GM21723 (cell line): ENCODE results near the gene SEC23A.
"Not testable (repeated sequence)": the region's sequence is repeated elsewhere in the genome, so short reads cannot be mapped to it uniquely, and the experiment has no call there.

Experiments used
- ATAC-seq: cut with Tn5 transposase; IDR thresholded peaks from one replicate; pipeline ENCODE4 v1.9.1; 2021; ENCODE audit warnings: mild to moderate bottlenecking, moderate library complexity; ENCODE audit not compliant: unreplicated experiment

Gene SEC23A

DNA sequence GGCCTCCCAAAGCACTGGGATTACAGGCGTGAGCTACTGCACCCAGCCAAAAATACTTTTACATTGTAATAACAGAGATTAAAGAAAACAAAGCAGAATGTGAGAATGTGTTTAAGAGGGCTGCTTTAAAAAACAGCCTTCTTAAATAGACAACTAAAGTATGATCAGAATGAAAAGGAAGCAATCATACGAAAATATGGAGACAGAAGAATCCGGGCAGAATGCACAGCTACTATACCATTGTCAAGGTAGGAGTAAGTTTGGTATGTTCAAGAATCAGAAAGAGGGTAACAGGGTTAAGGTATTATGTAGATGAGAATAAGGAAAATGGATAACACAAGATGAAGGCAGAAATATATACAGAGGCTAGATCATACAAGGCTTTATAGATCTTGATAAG is 8.5 kb downstream of the SEC23A start:
- ATAC-seq: no peak

DNA sequence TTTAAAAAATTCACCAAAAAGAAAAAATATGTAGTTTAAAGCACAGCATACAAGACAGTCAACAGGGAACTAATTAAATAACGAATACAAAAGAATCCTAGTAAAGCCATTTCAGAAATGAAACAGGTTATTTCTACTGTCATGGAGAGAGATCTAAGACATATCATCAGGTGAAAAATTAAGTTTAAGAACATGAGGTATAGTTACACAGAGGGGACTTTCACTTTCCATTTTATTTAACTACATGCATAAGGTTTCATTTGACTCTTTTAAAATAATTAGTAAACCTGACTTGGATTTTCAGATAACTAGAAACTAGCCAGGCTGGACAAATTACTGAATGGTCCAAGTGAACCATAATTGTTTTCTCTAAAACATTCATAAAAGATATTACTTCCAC is 11.3 kb downstream of the SEC23A start:
- ATAC-seq: no peak

DNA sequence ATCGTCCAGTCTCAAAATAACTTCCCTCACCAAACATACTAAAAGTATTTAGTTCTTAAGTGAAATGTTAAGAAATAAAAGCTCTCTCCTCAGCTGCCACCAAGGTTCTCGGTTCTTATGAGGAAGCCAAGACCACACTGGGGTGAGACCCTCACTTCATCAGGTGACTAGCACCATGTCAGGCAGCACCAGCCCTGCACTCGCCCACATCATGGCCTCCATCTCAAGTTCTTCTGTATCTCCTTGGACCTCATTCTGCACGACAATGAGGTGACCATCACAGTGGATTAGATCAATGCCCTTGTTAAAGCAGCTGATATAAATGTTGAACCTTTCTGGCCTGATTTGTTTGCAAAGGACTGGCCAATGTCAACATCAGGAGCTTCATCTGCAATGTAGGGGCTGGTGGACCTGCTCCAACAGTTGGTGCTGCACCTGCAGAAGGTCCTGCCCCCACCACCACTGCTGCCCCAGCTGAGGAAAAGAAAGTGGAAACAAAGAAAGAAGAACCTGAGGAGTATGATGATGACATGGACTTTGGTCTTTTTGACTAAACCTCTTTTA is 12.4 kb downstream of the SEC23A start:
- ATAC-seq: no peak

DNA sequence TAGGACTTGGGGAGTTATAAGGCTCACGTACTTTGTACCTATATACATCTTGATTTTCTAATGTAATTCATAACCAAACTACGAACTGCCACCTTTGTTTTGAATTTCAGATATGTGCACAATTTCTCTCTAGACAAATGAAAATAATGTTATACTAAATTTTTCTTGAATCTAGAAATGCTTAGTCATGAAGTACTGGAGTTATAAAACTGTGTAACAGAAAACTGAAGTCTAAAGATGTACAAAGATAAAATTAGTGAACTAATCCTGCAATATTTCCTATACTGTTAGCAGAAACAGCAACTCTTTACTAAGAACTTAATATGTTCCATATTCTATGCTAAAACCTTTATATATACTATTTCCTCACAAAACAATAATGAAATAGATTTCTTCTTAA is 15.5 kb downstream of the SEC23A start:
- no peak for ATAC-seq

DNA sequence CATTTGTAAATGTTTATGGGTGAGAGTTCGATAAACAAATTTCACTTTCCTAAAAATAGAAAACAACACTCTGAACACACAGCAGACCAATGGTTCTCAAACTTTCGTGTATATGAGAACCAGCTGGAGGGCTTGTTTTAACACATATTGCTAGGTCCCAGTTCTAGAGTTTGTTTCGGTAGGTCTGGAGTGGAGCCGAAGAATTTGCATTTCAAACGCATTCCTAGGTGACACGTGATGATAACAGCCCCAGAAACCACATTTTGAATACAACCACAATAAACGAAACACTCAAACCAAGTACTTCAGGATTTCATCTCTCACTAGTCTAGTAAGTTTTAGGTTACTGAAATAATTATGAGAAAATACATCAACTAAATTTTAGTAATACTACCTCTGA is 17.1 kb downstream of the SEC23A start:
- no peak for ATAC-seq

DNA sequence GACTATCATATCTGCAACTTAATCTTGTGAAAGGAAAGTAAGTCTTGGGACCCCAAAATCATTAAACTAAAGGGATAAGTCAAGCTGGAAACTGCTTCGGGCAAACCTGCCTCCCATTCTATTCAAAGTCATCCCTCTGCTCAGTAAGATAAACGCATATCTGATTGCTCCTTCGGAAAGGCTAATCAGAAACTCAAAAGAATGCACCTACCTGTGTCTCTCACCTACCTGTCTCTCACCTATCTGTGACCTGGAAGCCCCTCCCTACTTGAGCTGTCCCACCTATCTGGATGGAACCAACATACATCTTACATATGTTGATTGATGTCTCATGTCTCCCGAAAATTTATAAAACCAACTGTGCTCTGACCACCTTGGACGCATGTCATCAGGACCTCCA is 19.9 kb downstream of the SEC23A start:
- ATAC-seq: no peak

DNA sequence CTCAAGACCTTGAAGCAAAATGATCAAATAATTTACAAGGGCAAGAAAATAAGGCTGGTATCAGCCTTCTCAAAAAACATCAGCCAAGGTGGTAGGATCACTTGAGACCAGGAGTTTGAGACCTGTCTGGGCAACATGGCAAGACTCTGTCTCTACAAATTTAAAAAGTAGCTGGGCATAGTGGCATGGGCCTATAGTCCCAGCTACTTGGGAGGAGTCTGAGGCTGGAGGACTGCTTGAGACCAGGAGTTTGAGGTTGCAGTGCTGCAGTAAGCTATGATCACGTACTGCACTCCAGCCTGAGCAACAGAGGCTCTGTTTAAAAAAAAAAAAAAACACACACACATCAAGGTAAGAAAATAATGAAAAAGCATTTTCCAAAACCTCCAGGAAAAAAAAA is 22.1 kb downstream of the SEC23A start:
- no peak for ATAC-seq

DNA sequence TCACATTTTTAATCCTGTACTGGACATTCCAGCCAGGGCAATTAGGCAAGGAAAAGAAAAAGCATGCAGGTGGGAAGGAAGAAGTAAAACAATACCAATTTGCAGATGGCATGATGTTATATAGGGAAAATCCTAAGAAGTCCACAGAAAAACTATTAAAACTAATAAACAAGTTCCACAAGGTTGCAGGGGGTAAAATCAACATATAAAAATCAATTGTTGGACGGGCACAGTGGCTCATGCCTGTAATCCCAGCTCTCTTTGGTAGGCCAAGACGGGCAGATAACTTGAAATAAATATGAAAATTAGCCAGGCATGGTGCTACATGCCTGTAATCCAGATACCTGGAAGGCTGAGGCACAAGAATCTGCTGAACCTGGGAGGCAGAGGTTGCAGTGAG is 31.9 kb downstream of the SEC23A start:
- ATAC-seq: no peak

DNA sequence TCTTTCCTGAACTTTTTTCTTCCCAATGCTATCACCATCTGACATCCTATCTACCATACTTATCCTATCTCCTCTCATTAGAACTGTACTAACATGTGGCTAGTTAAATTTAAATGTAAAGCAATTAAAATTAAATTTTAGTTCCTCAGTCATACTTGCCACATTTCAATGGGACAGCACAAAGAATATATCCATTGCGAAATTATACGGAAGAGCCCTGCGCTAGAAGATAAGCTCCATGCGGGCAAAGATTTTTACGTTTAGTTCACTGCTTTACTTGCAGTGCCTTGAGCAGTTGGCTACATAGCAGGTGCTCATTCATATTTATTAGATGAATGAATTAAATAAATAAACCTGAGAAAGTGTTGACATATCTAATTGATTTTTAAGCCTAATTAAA is 33.1 kb downstream of the SEC23A start:
- no peak for ATAC-seq

DNA sequence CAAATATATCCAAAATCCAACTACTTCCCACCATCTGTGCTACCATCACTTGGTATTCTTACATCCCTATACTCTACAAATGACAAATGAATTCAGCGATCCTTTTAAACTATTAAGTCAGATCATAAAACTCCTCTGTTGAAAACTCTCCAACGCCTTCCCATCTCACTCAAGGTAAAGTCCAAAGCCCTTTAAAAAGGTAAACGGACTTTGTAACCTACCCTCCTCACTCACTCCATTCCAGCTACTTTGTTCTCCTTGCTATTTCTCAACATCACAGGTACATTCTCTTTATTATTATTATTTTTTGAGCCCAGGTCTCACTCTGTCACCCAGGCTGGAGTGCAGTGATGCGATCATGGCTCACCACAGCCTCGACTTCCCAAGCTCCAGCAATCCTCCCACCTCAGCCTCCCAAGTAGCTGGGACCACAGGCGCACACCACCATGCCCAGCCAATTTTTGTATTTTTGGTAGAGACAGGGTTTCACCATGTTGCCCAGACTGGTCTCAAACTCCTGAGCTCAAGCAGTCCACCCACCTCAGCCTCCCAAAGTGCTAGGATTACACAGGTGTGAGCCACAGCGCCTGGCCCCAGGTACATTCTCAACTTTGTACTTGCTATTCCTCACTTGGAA is 33.7 kb downstream of the SEC23A start:
- ATAC-seq: not testable (repeated sequence)

DNA sequence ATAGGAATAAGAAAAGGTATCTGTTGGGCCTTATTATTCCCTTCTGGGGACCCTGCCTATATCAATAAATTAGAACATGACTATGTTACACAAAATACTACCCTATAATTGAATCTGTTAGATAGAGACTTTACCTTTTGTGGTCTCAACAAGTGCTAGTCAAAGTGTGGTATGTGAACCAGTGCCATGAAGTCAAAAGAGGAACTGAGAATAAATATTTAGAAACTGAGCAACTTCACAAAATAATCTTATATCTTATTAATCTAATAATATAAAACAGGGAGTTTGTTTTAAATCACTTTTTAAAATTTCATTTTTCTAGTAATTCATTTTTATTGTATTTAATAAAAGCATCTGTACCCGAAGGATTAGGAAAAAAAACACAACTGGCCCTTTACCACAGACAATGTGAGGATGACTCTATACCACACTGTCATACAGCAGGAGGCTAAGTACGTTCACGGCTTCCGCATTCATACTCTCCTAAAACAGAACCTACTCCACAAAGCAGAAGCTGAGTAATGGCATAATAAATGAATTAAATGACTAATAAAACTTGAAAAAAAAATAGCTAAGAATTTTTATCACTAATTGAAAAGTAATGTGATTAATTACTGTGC is 42.1 kb downstream of the SEC23A start:
- peak; percentile 99 for ATAC-seq

DNA sequence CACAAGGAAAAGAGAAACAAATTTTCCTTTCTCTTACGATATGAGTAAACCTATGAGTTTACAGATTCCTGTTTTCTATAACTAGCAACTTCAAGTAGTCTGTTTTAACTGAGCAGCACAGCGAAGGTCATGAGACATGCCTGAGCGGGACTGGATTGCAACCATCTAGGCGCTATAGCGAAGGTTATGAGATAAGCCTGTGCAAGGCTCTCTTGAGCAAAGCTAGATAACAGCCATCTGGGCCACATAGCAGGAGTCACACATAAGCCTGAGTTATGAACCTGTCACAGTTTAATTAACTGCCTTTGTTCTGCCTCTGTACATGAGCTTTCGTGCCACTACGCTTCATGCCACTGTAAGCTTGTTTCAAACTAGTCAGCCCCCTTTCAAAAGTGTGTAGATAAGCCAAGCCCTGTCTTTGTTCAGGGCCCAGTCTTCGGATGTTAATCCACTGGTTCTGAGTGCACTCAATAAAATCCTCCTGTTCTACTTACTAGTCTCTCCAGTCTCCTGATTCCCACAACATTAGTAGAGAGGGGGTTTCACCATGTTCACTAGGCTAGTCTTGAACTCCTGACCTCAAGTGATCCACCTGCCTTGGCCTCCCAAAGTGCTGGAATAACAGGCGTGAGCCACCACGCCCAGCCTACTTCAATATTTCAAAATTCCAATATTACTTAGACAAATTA is 47.1 kb downstream of the SEC23A start:
- ATAC-seq: no peak

DNA sequence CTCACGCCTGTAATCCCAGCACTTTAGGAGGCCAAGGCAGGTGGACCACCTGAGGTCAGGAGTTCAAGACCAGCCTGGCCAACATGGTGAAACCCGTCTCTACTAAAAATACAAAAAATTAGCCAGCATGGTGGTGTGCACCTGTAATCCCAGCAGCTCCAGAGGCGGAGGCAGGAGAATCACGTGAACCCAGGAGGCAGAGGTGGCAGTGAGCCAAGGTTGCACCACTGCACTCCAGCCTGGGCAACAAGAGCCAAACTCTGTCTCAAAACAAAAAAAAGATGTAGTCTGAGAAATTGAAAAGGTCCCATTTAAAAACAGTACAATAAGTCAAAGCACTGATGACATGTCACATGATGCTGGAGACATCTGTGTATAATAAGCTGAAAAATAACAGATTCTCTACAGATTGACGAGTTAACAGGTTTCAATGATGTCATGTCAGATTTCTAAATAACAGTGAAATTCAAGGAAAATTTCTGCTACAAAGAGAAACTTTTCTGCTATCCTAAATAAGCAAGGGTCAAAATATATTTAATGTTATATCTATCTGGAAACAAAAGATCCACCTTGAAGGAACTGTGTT is 50.1 kb downstream of the SEC23A start:
- ATAC-seq: not testable (repeated sequence)

DNA sequence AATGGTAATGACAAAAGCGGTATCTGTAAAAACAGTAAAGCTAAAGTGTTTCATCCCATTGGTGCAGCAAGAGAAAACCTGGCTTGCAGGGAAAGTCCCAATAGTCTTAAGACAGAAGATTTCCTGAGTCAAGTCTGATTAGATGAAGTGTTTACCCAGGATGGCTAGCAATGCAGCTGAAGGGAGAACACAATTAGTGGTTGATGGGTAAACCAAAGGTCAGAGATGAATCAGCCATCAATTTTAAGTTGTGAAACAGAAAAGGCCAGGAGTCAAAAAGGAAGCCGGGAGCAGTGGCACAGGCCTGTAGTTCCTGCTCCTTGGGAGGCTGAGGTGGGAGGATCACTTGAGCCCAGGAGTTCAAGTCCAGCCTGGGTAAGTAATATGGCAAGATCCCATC is 52.6 kb downstream of the SEC23A start:
- ATAC-seq: no peak

DNA sequence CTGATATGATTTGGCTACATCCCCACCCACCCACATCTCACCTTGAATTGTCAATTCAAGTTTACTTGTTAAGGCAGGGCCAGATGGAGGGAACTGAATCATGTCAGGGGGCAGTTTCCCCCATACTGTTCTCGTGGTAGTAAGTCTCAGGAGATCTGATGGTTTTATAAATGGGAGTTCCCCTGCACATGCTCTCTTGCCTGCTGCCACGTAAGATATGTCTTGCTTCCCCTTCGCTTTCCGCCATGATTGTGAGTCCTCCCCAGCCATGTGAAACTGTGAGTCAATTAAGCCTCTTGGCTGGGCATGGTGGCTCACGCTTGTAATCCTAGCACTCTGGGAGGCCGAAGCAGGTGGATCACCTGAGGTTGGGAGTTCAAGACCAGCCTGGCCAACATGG is 57.1 kb downstream of the SEC23A start:
- not testable (repeated sequence) for ATAC-seq

DNA sequence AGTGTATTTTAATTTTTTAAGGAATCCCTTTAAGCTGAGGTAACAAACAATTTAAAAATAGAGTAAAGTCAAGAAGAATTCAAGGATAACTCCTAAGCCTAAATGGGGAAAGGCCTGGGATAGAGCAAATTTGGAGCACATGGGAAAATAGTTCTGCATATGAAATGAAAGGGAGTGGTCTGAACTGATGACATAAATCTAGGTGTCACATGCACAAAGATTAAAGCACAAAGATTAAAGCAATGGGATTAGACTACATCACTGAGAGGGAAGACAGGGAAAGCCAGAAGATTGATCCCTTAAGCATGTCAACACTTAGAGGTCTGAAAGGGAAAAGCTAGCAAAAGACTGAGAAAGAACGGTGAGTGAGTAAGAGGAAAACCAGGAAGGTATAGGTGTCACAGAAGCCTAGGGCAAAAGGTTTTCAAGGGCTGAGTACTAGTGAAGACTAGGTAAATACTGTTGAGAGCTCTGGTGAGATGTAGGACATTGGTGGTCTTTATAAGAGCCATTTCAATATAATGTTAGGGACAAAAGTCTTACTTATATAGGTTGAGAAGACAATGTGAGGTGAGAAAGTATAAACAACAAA is 59.6 kb downstream of the SEC23A start:
- ATAC-seq: no peak

DNA sequence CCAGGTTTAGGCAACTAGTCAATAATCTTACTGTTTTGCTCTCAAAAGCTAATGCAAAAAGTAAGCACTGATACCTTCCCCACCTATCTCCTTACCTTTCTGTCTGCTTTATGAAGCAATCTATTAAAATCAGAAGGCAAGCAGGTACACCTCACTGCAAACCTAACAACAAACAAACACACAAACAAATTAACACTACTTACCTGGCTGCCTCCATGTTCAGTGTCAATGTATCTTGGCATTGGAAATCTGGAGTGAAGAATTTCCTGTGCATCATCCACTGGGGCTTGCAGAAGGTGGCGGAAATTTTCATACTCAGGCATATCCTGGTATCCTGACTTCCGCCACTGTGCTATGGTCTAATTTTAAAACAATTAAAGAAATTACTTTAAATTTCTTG is 62.5 kb downstream of the SEC23A start:
- ATAC-seq: no peak

DNA sequence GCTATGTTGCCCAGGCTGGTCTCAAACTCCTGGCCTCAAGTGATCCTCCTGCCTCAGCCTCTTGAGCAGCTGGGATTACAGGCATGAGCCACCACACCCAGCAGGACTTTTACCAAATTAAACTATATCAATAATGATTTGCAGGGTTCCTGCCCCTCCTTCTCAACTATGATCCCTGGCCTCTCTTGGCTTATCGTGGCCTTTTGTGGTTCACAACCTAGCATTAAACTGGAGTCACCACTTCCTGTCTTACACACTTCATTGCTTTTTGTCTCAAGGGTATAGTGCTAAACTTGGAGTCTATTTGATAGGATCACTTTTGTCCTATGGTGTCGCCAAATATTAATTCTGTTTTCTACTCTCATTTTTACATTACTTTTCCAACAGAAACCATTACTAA is 64.5 kb downstream of the SEC23A start:
- no peak for ATAC-seq

DNA sequence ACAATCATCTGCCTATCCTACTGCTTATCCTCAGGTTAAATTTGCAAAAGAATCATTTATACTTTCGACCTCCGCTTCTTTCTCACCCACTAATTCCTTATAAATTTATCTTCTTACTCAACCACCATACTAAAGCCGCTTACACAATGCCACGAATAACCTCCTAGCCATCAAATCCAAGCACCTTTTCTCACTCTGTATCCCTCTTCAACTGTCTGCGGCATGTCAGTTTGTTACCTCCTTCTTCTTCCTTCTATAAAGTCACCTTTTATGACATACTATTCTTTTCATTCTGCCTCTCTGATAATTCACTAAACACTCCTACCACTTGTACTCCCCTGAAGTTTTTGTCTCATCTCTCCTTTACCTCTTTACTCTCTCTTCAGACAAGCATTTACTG is 66.3 kb downstream of the SEC23A start:
- ATAC-seq: no peak

DNA sequence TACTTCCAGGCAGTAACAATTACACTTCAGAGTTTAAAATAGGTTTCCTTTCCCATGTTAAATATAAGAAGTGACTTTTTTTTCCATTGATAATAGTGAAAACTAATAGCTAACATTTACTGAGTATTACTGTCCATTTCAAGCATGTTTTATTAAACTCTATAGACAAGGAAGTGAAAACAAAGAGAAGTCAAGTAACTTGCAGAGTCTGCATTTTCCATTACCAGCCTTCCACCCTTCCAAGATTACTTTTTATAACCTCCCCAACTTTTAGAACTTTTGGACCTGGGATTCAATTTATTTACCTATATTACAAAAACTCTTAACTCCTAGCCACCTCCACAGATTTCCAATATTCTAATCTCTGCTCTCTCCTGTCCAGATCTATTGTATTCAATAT is 67.7 kb downstream of the SEC23A start:
- no peak for ATAC-seq

DNA sequence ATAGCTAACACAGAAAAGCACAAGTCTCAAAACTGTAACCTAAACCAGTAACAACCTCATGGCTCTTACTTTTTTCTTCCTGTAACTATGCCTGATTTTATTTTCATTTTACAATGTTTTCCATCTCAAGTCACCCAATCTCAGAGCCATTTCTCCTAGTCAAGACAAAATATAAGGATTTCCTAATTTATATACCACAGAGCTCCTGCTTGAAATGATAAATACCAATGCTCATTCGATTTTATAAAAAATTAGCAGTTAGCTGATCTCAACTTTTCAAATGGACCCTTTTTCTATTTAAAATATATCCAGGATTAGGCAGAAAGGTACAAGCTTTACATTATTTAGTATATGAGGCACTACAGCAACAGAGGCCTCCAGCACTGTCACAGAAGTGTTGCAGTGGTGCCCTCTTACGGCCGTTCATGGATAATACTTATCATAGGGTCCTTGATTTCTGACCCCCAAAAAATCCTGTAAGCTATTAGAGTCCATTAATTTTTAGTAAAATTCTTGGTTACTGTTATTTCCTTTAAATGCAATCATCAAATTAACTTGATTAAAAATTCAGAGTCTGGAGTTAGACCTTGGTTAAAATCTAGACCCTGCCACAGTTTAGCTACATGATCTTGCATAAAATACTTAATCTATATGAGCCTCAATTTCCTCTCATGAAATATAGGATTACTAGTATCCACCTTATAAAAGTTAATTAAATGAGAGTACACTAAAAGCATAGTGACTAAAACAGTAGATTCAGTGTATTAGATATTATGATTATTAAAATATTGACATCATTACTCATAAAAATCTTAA is 68.3 kb downstream of the SEC23A start:
- ATAC-seq: no peak
